AG09309 (cell line): ENCODE results near the gene R3HCC1L.

ENCODE experiments used
- DNase-seq: peaks from one replicate; pipeline ENCODE4 v3.0.0-alpha.2; 2010; ENCODE audit warnings: low read depth
- H3K4me3 ChIP-seq: 2 replicates; pipeline ENCODE4 v1.5.1; 2011; ENCODE audit warnings: mild to moderate bottlenecking, low read depth, low read length, moderate library complexity; ENCODE audit not compliant: control insufficient read depth
- TF ChIP-seq, protein P1 (sequence below): IDR thresholded peaks from 2 replicates; pipeline ENCODE4 v1.5.1; 2011; ENCODE audit warnings: mild to moderate bottlenecking, low read depth, low read length, inconsistent platforms; ENCODE audit not compliant: insufficient read depth, control insufficient read depth; ENCODE audit errors: missing control alignments

The R3HCC1L gene

GRCh38 chr10:98270073-98270740, 135.8 kb downstream of the R3HCC1L start:
- DNase-seq: no peak
- no peak overlapping the region for H3K4me3 ChIP-seq
- TF ChIP-seq, protein P1, sequence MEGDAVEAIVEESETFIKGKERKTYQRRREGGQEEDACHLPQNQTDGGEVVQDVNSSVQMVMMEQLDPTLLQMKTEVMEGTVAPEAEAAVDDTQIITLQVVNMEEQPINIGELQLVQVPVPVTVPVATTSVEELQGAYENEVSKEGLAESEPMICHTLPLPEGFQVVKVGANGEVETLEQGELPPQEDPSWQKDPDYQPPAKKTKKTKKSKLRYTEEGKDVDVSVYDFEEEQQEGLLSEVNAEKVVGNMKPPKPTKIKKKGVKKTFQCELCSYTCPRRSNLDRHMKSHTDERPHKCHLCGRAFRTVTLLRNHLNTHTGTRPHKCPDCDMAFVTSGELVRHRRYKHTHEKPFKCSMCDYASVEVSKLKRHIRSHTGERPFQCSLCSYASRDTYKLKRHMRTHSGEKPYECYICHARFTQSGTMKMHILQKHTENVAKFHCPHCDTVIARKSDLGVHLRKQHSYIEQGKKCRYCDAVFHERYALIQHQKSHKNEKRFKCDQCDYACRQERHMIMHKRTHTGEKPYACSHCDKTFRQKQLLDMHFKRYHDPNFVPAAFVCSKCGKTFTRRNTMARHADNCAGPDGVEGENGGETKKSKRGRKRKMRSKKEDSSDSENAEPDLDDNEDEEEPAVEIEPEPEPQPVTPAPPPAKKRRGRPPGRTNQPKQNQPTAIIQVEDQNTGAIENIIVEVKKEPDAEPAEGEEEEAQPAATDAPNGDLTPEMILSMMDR: no peak

GRCh38 chr10:98270786-98271185, 136.3 kb downstream of the R3HCC1L start:
- DNase-seq: no peak

GRCh38 chr10:98272245-98272644, 137.8 kb downstream of the R3HCC1L start:
- TF ChIP-seq, protein P1: no peak
- no peak overlapping the region for H3K4me3 ChIP-seq
- DNase-seq: no peak

More at GRCh38 chr10:98270786-98271185, 136.3 kb downstream of the R3HCC1L start:
- H3K4me3 ChIP-seq: no peak overlapping the region
- TF ChIP-seq, protein P1: no peak

- TF ChIP-seq, protein P1: no peak
- H3K4me3 ChIP-seq: no peak overlapping the region
- DNase-seq: no peak
Observed at GRCh38 chr10:98272656-98273055, 138.2 kb downstream of the R3HCC1L start.

- H3K4me3 ChIP-seq: no peak overlapping the region
- TF ChIP-seq, protein P1: no peak
- no peak for DNase-seq
Observed at GRCh38 chr10:98273057-98273850, 138.8 kb downstream of the R3HCC1L start.

- no peak for DNase-seq
- TF ChIP-seq, protein P1: no peak
- no peak overlapping the region for H3K4me3 ChIP-seq
Observed at GRCh38 chr10:98274562-98274961, 140.1 kb downstream of the R3HCC1L start.
